GM12891 (cell line): Measurements from ENCODE around the gene MAMDC4.
"Not testable (repeated sequence)": the region's sequence is repeated elsewhere in the genome, so short reads cannot be mapped to it uniquely, and the experiment has no call there.

ENCODE experiments used
- DNase-seq: peaks from one replicate; pipeline ENCODE4 v3.0.0; 2011; ENCODE audit warnings: low spot score; ENCODE audit not compliant: insufficient read length
- FAIRE-seq: peaks from 2 replicates; lab custom pipeline; 2011; peaks lifted over from hg19 to GRCh38; lab: Jason Lieb, UNC
- PAX5 ChIP-seq: IDR thresholded peaks from 2 replicates; pipeline ENCODE4 v1.6.1; 2011; ENCODE audit warnings: low read length, moderate library complexity, mild to moderate bottlenecking; ENCODE audit not compliant: insufficient read depth, severe bottlenecking
- POLR2A ChIP-seq: IDR thresholded peaks from 2 replicates; pipeline ENCODE4 v1.6.1; 2011; ENCODE audit warnings: low read depth, low read length, control low read depth
- POLR2AphosphoS5 ChIP-seq: IDR thresholded peaks from 2 replicates; pipeline ENCODE4 v1.6.1; 2011; ENCODE audit warnings: low read depth, low read length, control low read depth
- POU2F2 ChIP-seq: IDR thresholded peaks from 2 replicates; pipeline ENCODE4 v1.6.1; 2011; ENCODE audit warnings: low read depth, mild to moderate bottlenecking, control low read depth, low read length, moderate library complexity
- SPI1 ChIP-seq: IDR thresholded peaks from 2 replicates; pipeline ENCODE4 v1.6.1; 2011; ENCODE audit warnings: low read depth, low read length, control low read depth
- TAF1 ChIP-seq: IDR thresholded peaks from 2 replicates; pipeline ENCODE4 v1.6.1; 2011; ENCODE audit warnings: low read depth, low read length, control low read depth

The MAMDC4 gene

GRCh38 chr9:136838314-136839228, 13.6 kb upstream of the MAMDC4 start:
- FAIRE-seq, result no peak
- no peak for DNase-seq
- TF ChIP-seq TAF1 (no peak), POLR2AphosphoS5 (no peak; the same call in 1 of the 2 replicates), PAX5 (no peak), SPI1 (no peak), POU2F2 (no peak), POLR2A (no peak)

- FAIRE-seq (no peak), DNase-seq (no peak)
- TF ChIP-seq POU2F2 (no peak), POLR2A (no peak)
Measured at GRCh38 chr9:136839229-136840139, 12.7 kb upstream of the MAMDC4 start.

- FAIRE-seq, result no peak
- no peak for TF ChIP-seq TAF1
- no peak for DNase-seq
Measured at GRCh38 chr9:136840140-136840876, 11.8 kb upstream of the MAMDC4 start.

- FAIRE-seq (no peak), DNase-seq (no peak)
- no peak for TF ChIP-seq POU2F2
- TF ChIP-seq SPI1, result no peak
- no peak for TF ChIP-seq POLR2A
- no peak for TF ChIP-seq TAF1
- no peak for TF ChIP-seq POLR2AphosphoS5
- no peak for TF ChIP-seq PAX5
Measured at GRCh38 chr9:136840877-136841645, 11.1 kb upstream of the MAMDC4 start.

DNA sequence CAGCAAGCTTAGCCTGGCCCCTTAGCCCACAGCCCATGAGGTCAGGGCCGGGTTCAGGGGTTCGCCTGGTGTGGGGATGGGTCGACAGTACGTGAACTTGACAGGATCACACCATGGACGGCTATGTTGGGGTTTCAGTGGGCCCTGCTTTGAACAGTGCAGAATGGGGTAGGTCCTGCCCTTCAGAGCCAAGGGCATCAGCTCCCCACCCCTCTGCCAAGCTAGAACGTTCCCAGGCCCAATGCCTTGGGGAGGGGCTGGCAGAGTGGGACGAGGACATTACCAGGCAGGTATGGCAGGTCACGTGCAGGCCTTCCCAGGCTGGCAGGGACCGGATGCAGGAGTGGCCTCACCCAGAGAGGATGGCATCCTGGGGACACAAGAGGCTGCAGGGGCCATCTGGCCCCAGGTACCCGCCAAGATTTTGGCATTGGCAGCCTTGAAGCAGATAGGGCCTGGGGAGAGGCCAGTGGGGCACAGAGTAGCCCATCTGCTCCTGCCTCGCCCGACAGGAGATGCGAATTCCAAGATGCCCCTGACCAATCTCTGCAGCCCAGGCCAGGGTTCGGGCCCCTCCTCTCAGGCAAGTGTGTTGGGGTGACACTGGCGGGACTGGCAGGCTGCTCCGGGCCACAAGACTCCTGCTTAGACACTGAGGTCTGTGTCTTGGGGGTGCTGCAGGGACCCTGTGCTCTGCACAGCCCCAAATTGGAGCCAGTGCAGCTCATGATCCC, 10.3 kb upstream of the MAMDC4 start:
- peak; percentile 77 for FAIRE-seq
- not testable (repeated sequence) for DNase-seq

DNA sequence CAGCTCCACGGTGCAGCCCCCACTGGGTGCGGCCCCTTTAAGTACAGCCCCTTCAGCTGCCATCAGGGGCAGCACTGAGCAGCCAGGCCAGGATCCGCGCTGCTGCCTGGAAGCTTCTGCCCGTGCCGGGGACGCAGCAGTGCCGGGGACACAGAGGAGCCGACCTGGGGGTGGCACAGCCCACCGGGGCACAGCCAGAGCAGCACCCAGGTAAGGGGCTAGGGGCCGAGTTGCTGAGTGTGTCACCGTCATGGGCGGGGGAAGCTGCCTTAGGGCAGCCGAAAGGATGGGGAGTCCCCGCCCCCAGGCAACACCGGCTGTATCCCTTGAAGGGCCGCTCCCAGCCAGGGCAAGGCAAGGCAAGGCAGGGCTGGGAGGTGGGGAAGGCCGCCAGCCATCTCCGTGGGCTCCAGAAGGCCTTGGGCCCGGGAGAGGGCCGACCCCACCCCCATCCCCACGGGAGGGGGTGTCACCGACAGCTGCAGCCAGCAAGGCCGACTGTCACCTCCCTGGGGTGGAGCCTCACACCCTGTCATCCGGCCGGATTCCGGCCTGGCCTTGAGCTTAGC, 9.7 kb upstream of the MAMDC4 start, which contains the start of gene AJM1:
TSS of gene AJM1 (plus strand) at position 99 of the 569 bp plus-strand sequence. CDS start 1,937 bp downstream, outside the sequence.
- peak; percentile 92 for DNase-seq

DNA sequence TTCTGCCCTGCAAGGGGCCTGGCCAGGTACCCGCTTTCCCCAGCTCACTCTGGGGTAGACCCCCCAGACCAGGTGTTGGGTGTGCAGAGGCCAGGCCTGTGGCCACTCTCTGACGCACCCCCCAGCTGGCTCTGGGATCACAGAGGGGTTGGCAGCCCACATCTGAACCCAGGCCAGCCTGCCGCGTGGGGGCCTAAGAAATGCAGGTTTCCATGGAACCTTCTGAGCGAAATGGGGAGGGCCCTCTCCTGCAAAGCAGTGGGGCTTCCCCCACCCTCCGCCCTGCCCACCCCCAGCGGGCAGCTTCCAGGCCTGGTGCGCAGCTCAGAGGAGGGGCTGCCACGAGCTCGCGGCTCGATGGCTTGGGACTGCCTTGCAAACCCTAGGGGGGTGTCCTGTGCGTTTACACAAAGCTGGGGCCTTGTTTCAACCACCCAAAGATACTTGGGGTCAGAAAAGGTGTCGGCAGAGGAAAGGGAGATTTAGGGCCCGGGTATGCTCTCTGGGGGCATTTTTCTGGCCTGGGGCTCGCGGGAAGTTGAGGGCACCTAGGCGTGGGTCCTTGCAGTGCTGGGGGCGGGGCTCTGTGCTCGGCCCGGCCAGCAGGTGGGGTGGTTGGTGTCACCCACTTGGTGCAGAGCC, 8.9 kb upstream of the MAMDC4 start:
- DNase-seq, result not testable (repeated sequence)
- peak; percentile 56 for FAIRE-seq

More for the DNA sequence above, 9.7 kb upstream of the MAMDC4 start, which contains the start of gene AJM1:
- peak; percentile 95 for FAIRE-seq

- not testable (repeated sequence) for DNase-seq
- FAIRE-seq, result peak; percentile 84
Measured at GRCh38 chr9:136843801-136844740, 8.1 kb upstream of the MAMDC4 start.
